Activated CD4-positive, alpha-beta T cell treated with anti-CD3 and anti-CD28 coated beads, Interleukin-2, amount 50 U/mL, for 24 hours (primary cell): ENCODE measurements around the gene FAM9A.
"Not testable (repeated sequence)": the region's sequence is repeated elsewhere in the genome, so short reads cannot be mapped to it uniquely, and the experiment has no call there.

Source experiments
- DNase-seq, 2 donors: peaks; one replicate each; pipeline ENCODE4 v3.0.0-alpha.2; 2020; ENCODE audit warnings: low read depth in 1 of 2, low spot score in 1 of 2

FAM9A gene

GRCh38 chrX:8805046-8805445, 3.9 kb upstream of the FAM9A start:
- DNase-seq = no peak

GRCh38 chrX:8803326-8803725, 2.1 kb upstream of the FAM9A start:
- DNase-seq = no peak

DNA sequence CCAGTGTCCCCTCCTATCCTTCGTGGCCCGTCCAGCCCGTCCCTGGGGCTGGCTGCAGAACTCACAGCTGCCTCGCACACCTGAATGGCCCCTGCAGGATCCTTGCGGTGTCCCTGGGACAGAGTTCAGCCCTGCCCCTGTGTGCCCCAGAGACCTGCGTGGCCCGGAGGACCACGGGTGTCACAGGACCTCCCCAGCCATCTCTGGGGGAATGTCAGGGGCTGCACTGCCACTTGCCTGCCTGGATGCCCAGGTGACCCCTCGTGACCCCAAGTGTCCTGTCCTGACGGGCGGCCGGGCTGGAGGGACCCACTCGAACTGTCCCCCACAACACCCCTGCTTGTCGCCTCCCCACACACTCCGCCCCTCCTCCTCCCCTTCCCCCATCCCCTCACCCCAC, 832 bp downstream of the FAM9A start:
- not testable (repeated sequence) for DNase-seq

- not testable (repeated sequence) for DNase-seq
These were observed 1.9 kb downstream of the FAM9A start for GRCh38 chrX:8799281-8799680.

DNA sequence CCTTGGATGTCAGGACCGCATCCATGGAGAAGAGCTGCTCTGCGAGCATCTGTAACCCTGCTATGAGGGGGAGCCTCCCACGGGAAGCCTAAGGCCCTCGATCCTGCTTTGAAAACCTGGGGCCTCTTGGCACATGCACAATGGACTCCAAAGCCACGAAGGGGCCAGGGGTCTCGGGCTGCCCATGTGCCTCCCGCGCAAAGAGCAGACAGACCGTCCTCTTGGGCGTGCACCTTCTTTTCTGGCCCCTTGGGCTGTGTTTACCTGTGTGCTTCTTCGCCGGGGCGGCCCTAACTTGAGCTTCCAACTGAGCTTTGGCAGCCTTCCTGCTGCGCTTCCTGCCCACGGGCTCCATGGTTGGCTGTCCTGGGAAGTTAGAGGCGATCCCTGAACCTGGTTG, 2.5 kb downstream of the FAM9A start:
- DNase-seq = not testable (repeated sequence)

GRCh38 chrX:8787119-8787518, 14.1 kb downstream of the FAM9A start:
- not testable (repeated sequence) for DNase-seq

DNA sequence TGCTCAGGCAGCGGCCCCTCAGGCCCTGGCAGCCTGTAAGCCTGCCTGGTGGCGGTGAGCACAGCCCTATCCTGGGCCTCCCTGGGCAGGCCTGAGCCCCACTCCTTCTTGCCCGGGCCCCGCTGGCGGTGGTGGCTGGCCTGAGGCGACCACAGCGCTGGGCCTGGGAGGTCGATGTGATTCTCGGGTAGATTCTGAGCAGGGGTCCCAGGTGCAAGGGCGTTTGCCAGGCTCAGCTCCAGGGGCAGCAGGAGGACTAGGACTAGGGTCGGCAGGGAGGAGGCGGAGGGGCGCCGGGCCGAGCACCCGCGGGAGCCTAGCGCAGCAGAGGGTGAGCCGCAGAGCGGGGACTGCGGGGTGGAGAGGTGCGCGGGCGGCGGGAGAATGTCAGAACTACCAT, 17.0 kb downstream of the FAM9A start:
- DNase-seq = no peak

- no peak for DNase-seq
These were observed 17.5 kb downstream of the FAM9A start for GRCh38 chrX:8783714-8784098.

GRCh38 chrX:8783097-8783713, 18.0 kb downstream of the FAM9A start:
- DNase-seq = peak in 1 of 2 donors; percentile 15

- DNase-seq = no peak
These were observed 18.6 kb downstream of the FAM9A start for GRCh38 chrX:8782595-8782994.

GRCh38 chrX:8781921-8782320, 19.3 kb downstream of the FAM9A start:
- DNase-seq = not testable (repeated sequence)

DNA sequence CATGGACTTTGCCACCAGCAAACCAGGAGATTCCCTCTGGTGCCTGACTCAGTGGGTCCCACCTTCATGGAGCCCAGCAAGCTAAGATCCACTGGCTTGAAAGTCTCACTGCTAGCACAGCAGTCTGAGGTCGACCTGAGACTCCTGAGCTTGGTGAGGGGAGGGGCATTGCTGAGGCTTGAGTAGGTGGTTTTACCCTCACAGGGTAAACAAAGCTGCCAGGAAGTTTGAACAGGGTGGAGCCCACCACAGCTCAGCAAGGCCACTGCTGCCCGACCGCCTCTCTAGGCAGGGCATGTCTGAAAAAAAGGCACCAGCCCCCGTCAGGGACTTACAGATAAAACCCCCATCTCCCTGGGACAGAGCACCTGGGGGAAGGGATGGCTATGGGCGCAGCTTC, 28.1 kb downstream of the FAM9A start:
- DNase-seq = no peak

- DNase-seq = no peak
These were observed 41.2 kb downstream of the FAM9A start for GRCh38 chrX:8760021-8760420.

DNA sequence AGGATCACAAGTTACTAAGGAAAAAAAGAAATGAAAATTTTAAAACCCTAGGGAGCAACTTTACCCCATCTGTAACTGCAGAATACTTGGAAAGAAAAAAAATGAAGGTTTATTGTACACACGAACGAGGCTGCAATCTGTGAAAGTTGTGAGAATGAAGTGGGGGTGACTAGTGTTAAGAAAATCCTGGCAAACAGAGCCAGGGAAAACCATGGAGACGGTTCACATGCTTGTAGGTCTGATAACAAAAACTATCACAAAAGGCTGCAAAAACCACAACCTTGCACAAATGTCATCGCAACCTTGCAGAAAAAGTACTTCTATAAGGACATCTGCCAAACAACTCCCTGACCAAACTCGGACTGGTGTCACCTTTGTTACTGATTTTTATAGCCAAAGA, 42.5 kb downstream of the FAM9A start:
- not testable (repeated sequence) for DNase-seq

GRCh38 chrX:8757609-8758389, 43.4 kb downstream of the FAM9A start:
- not testable (repeated sequence) for DNase-seq

DNA sequence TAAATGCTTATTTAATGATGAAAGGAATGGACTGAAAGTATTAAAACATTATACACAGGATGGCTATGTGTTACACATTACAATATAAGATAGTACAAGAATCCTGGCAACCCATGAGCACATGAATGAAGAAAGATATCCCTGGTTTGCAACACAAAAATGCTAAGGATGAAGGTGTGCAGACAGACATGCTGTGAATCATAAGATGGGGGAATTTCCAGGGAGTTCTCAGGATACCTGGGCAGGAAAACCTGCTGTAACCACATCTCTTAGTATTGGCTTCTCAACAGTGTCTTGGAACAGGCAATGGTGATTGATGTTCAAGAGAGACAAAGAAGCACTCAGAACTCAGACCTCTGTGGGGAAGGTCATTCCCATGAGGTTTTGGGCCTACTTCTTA, 45.4 kb downstream of the FAM9A start:
- DNase-seq = no peak

DNA sequence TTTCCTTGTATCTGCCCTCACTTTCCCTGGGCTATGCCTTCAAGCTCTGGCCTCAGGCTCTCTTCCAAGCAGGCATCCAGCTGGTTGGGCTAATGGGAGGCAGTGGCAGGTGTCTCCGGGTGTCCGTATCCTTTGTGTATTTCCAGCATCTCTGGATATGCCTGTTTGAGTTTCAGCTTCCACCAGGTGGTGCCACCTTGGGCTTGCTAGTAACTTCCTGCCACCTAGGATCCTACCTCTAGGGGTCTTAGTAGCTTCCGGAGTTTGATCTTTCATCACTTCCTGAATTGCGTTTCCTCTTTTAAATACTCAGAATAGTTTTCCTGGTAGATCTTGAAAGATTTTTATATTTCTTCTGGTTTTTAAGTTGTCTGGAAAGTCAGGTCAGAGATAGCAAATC, 46.1 kb downstream of the FAM9A start:
- no peak for DNase-seq

DNA sequence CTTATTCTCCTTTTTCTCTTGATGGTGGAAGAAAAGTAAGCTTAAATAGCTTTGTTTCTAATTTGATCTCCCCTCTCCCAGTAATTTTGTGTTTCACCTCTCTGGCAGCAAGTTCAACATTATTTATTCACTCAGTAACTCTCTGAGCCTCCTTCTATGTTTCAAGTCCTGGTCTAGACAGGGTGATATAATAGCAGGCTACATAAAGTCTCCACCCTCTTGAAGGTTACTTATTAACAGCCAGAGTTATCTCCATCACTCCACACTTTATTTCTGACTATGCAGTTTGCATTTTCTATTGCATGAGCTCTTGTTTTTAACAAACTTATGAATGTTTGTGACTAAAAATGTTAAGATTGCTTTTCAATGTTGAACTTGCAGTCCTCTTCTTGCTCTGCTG, 51.5 kb downstream of the FAM9A start:
- no peak for DNase-seq

- no peak for DNase-seq
These were observed 52.3 kb downstream of the FAM9A start for GRCh38 chrX:8748855-8749254.

DNA sequence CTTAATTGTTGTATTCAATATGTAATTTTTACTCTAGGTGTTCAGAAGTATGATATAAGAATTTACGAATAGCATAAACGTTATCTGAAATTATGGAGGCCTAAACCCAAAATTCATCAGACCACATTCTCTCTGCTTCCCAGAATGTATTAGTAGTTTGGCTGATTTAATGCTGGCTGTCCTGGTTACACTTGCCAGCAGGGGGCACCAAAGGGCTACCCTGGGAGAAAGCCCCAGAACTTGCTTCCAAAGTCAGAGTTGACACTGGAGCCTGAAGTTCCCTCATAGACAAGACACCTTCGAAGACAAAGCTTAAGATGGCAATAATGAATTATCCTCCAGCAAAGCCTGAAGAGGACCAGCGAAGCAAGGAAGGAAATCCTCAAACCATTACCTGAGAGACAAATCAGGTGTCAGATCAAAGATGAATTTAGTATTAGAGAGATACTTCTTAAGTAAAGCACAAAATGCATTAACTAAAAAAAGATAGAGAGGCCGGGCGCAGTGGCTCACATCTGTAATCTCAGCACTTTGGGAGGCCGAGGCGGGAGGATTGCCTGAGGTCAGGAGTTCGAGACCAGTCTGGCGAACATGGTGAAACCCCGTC, 58.0 kb downstream of the FAM9A start:
- DNase-seq = peak; percentile 26 to 38

DNA sequence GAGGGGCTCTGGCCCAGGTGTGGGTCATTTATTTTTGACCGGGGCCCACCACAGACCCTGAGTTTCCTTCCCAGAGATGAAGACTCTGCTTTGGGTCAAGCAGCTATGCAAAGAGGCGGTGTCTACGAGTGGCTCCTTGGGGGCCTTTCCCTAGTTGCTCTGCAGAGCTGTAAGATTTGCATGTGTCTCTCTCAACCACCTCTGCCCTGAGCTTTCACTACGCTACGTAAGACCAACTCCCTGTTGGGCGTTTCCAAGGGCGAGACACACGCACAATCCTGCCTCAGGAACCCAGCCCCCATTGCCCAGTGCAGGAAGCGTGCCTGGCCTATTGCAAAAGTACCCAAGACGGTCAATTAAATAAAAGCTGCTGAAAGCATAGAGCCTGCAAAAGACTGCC, 59.2 kb downstream of the FAM9A start:
- no peak for DNase-seq
